Activated CD4-positive, CD25-positive, alpha-beta regulatory T cell treated with anti-CD3 and anti-CD28 coated beads, Interleukin-2, amount 50 U/mL, for 16 hours (primary cell): ENCODE results near the gene MOK.
"Not testable (repeated sequence)": the region's sequence is repeated elsewhere in the genome, so short reads cannot be mapped to it uniquely, and the experiment has no call there.

ENCODE experiments used
- DNase-seq: peaks from one replicate; pipeline ENCODE4 v3.0.0-alpha.2; 2020; ENCODE audit warnings: low read depth, low spot score

MOK gene

GRCh38 chr14:102321456-102322422 is 16.8 kb upstream of the MOK start:
- no peak for DNase-seq

- DNase-seq, result no peak
Observed at GRCh38 chr14:102320671-102321455, 15.9 kb upstream of the MOK start.

- DNase-seq, result peak; percentile 4
Observed at GRCh38 chr14:102320033-102320660, 15.2 kb upstream of the MOK start.

- DNase-seq, result peak; percentile 86
Observed at GRCh38 chr14:102319351-102320032, 14.5 kb upstream of the MOK start, which contains the start of gene ZNF839. Gene ZNF839 (plus strand): TSS chr14:102319746. CDS start chr14:102319766, 20 bp downstream.

- no peak for DNase-seq
Observed at GRCh38 chr14:102318781-102319276, 13.9 kb upstream of the MOK start.

- DNase-seq, result no peak
Observed at GRCh38 chr14:102317564-102318248, 12.7 kb upstream of the MOK start.

- peak; percentile 88 for DNase-seq
Observed at GRCh38 chr14:102316743-102317563, 12.0 kb upstream of the MOK start.

GRCh38 chr14:102316338-102316742 is 11.4 kb upstream of the MOK start:
- no peak for DNase-seq

- no peak for DNase-seq
Observed at GRCh38 chr14:102315121-102315520, 10.2 kb upstream of the MOK start.

- peak; percentile 53 for DNase-seq
Observed at GRCh38 chr14:102314242-102315011, 9.5 kb upstream of the MOK start.

- no peak for DNase-seq
Observed at GRCh38 chr14:102303664-102304063, 1.3 kb downstream of the MOK start.

- not testable (repeated sequence) for DNase-seq
Observed at GRCh38 chr14:102298303-102299070, 6.5 kb downstream of the MOK start.

GRCh38 chr14:102297436-102298170 is 7.4 kb downstream of the MOK start:
- DNase-seq, result no peak

- no peak for DNase-seq
Observed at GRCh38 chr14:102295270-102295669, 9.7 kb downstream of the MOK start.

- DNase-seq, result no peak
Observed at GRCh38 chr14:102293781-102294180, 11.2 kb downstream of the MOK start.

GRCh38 chr14:102292441-102292840 is 12.5 kb downstream of the MOK start:
- no peak for DNase-seq

- no peak for DNase-seq
Observed at GRCh38 chr14:102288139-102288538, 16.8 kb downstream of the MOK start.
